GM04504 (cell line): Measurements from ENCODE around the gene EIF2AK3.
A peak's percentile ranks its signal among the peaks of the same experiment; 100 is the strongest.
"Not testable (repeated sequence)": the region's sequence is repeated elsewhere in the genome, so short reads cannot be mapped to it uniquely, and the experiment has no call there.

ENCODE experiments used
- DNase-seq: peaks from one replicate; pipeline ENCODE4 v3.0.0-alpha.2; 2012; ENCODE audit warnings: low read depth

The EIF2AK3 gene

DNA sequence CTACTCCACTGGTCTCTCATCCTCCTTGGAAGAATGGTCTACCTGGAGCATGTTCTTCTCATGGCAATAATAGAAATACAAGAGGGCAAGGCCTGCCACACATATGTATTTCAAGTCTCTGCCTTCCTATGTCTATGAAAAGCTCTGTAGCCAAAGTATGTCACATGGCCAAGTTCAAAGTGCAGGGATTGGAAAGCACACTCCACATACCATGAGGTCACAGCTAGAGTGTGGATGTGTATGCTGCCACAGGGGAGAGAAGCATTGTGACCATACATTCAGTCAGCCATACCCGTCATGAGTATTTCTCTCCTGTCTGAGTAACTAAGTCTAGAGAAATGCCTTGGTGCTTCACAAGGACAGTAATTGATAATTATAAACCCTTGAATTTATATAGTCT lies 8.8 kb upstream of the EIF2AK3 start:
- DNase-seq, result no peak

DNA sequence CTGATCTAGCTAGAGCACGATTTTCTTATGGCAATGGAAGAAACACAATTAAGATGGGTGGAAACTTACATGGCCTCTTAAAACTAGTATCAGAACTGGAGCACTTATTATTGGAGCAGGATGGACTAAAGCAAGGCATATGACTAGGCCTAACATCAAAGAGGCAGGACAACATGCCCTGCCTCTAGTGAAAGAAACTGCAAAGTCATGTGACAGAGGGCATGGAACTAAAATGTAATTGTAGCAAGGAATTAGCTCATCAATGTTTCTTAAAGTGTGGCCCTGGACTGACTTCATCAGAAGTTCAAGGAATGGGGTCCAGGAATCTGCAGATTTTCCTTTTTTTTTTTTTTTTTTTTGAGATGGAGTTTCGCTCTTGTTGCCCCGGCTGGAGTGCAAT lies 5.3 kb upstream of the EIF2AK3 start:
- DNase-seq, result no peak

DNA sequence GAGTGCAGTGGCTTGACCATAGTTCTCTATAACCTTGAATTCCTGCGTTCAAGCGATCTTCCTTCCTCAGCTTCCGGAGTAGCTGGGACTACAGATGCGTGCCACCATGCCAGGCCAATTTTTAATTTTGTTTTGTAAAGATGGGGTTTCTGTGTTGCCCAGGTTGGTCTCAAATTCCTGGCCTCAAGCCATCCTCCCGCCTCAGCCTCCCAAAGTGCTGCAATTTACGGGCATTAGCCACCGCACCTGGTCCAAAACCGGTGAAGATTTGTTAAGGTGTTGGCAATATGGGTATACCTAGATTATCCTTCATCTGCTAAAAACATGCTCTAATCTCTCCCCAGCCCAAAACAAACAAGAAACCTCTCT lies 1.3 kb upstream of the EIF2AK3 start:
- DNase-seq, result no peak

DNA sequence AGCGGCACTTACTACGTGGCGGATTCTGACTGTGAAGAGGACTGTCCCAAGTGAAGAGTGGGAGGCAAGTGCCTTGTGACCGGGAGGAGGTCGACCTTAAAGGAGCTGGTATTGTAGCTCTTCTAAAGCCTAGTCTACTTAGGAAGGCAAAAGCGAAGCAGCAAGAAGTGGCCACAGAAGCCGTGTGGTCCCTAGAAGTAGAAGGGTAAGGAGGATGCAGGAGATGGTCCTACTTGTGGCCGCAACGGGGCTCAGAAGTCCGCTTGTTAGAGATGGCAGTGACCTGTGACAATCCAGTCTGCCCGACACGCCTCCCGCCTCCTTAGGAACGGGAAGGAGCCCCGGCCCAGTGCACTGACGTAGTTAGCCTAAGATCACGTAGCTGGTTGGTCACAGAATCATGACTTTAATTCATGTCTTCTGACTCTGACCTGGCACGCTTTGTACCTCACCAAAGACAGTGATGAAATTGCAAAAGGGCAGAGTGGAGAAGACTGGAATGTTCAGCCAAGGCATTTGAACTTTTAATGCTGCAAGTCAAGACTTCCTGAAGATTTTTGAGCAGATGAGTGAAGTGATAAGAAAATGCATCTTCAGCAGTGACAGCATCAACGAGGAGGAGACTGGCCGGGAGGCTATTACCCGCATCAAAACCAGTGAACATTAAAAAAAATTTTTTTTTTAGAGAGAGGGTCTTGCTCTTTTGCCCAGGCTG lies 749 bp upstream of the EIF2AK3 start:
- DNase-seq, result peak; percentile 92

DNA sequence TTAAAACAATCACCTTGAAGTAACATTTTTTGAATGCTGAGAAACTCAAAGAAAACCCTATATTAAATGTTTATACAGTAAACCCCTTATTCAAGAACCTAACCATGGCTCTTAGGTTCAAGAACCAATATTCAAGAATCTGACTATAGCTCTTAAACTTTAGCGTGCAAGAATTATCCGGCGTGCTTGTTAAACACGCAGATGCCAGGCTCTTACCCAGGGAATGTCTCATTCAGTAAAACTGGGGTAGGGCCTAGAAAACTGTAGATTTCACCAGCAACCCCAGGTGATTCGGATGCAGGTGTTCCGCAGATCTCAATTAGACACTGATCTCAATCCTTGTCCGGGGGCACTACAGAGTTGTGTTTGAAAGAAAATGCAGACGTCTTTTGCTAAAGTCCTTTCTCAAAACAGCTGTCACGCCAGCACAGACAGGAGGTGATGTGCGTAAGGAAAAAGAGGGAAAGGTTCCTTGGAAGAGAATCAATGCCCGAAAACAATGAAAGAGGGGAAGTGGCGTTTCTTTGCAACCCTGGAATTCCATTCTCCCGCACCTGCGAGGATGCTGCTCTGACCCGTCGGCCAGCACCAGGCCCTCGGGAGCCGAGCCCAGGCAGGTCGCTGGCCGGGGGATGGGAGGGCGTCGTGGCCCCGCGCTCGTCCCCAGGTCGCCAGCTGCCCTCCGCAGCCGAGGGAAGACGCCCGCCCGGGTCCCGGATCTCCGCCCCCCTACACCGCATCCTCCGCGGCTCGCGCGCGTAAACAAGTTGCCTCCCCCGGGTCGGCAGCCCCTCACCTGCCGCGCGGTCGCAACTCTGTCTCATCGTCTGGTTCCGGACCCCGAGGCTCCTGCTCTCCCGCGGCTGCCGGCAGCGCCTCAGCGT lies 851 bp downstream of the EIF2AK3 start:
- DNase-seq, result no peak

DNA sequence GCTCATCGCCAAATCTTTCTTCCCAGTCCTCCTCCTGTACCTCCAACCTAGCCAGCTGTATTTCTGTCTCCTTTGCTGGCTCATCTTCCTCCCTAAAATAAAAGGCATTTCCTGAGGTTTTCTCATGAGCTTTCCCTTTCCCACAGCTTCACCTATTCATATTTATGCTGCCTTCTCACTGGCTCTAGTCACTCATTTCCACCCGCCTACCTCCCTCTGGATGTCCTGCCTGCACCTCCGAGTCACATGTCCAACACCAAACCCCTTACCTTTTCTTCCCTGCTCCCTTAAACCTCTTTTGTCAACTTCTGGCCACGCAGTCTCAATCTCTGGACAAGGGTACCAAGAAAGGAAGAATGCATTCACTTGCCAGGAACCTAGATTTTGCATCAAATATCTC lies 2.8 kb downstream of the EIF2AK3 start:
- no peak for DNase-seq

DNA sequence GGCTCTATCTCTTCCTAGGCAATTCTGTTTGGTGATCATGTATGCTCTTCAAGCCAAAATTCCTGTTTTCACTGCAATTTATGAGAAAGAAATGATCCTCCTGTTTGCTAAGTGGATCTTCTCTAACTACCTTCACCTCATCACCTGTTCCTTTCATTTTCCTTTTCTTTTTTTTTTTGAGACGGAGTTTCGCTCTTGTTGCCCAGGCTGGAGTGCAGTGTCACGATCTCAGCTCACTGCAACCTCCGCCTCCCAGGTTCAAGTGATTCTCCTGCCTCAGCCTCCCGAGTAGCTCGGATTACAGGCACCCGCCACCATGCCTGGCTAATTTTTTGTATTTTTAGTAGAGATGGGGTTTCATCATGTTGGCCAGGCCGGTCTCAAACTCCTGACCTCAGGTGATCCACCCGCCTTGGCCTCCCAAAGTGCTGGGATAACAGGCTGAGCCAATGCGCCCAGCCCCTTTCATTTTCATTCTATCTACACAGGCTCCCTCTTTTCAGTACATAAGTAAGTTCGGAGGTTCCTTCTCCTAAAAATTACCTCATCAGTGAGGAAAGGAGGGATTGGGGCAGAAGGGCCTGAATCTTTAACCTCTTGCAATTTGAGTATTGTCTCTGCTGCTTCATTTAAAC lies 3.3 kb downstream of the EIF2AK3 start:
- DNase-seq, result not testable (repeated sequence)

DNA sequence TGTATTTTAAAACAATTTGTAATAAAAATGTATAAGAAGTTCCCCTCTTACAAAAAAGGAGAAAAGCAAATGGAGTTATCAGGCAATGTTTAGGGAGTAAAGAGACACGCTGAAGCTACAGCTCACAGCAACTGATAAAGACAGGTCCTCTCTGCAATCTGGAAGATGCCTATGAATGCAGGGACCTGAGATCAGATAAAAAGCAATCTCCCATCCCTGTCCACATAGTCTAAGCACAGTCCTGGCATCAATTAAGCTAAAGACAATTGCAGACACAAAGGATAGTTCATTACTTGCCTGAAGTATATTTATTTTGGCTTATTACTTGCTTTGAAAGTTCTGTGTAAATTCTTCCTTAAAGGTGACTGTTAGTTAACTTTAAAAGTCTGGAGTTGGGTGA lies 5.0 kb downstream of the EIF2AK3 start:
- no peak for DNase-seq

DNA sequence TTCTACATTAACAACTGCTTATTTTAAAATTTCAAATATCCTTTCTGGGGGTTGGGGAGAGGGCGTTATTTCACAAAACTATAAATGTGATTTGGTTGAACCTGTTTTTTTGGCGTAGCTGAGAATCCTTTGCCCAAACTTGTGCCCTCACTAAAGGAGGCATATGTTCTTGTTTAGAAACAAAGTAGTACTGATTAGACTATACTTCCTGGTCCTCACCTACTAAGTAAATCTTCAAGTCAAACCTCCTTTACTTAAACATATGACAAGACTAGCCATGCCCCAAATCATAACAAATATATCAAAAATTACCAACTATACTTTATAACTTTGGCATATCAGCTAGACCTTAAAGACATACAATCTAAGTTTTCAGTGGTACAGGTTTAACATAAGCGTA lies 5.8 kb downstream of the EIF2AK3 start:
- no peak for DNase-seq

DNA sequence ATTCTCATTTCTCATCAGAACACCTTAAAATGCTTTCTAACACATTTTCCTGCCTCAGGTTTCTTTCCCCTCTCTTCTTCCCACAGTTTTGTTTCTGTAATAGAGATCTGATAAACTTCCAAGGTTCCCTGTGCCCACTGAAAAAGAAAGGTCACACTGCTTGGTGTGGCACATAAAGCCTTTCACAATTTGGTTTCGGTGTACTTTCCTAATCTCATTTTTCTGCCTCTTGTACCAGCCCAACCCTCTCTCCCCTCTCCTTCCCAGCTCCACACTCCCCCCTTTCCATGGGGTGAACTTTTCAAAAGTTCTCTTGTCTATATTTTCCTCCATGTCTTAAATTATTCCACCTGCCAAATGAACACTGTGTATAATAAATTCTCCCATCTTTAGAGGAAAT lies 7.2 kb downstream of the EIF2AK3 start:
- DNase-seq, result no peak

DNA sequence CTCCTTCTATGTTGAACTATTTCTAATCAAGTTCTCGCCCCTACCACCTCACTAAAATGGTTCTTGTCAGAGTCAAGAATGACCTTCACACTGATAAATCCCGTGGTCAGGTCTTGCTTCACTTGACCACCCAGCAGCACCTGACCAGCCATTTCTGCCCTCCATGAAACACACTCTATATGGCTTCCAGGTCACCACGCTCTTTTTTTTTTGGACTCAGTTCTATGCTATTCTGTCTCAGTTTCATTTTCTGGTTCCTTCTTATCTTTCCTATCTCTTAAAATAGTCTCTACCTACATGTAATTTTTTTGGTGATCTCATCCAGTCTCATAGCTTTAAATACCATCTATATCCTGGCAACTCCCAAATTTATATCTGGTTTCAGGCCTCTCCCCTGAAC lies 11.4 kb downstream of the EIF2AK3 start:
- no peak for DNase-seq

DNA sequence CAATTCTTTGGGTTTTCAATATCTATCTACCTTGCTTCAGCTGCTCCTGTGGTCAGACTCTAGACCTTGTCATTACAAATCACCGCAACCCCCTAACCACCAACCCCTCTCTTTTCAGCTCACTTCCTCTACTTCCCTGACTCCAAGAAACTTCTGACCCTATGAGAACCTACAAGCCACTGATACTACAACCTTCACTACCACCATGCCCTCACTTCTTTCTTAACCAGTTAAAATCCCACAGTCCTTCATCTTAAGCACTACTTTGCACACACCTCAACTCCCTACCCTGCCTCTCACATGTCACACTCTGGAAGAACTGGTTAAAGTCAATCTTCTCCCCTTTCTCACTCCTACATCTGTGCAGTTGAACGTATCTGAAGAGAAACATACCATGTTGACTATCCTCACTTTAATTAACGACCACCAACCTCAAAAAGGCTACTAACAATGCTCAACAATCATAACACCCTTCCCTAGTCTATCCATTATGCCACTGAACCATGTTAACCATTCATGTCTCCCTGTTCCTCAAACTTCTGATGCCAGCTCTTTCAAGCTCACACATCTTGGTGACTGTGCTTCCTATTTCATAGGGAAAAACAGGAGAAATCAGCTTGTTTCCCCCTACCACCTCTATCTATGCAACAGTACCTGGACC lies 12.6 kb downstream of the EIF2AK3 start:
- no peak for DNase-seq

DNA sequence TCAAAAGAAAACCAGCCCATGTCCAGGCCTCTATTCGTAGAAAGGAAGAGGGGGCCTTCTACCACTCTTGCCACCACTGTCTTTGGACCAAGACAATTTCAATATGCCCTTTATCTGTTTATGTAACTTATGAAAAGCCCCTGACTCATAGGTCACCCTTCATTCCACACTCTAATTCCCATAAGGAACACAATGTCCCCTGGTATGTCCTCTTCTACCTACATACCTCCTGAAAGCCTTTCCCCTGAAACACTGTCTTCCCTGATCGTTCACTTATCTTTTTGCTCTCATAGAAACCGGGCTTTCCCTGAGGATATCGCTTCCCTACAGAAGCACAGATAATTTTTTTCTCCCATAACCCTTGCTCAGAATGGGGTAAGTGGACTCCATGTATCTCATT lies 13.3 kb downstream of the EIF2AK3 start:
- DNase-seq, result no peak

DNA sequence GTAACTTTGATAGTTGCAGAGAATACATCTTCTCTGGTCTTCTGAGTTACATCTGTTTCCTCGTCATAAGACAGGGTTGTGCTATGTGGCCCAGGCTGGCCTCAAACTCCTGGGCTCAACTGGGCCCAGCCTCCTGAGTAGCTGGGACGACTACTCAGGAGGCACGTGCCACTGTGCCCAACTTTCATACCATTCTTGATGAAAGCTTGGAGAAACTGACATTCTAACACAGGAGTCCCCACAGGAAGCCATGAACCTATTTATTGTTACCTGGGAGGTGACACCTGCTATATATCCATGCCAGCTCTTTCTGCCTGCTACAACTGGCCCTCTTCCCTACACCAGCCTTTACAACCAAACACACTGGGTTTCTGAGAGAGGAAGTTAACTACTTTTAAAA lies 19.1 kb downstream of the EIF2AK3 start:
- no peak for DNase-seq

DNA sequence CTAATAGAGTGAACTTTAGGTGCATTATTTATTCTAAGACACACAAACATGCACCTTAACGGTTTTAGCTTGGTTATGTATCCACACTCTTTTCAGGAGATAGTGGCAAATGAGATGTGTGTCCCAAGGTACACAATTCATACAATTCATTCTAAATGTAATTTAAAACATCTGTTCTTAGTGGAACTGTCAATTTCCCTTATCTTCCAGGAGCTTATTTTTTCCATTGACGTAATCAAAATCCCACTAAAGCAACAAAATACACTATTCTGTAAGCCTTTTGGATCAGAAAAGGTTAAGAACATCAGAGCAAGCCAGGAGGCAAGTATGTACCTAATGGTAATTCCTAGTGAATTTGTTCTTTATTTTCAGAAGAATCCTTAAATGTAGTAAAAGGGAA lies 19.8 kb downstream of the EIF2AK3 start:
- DNase-seq, result no peak

DNA sequence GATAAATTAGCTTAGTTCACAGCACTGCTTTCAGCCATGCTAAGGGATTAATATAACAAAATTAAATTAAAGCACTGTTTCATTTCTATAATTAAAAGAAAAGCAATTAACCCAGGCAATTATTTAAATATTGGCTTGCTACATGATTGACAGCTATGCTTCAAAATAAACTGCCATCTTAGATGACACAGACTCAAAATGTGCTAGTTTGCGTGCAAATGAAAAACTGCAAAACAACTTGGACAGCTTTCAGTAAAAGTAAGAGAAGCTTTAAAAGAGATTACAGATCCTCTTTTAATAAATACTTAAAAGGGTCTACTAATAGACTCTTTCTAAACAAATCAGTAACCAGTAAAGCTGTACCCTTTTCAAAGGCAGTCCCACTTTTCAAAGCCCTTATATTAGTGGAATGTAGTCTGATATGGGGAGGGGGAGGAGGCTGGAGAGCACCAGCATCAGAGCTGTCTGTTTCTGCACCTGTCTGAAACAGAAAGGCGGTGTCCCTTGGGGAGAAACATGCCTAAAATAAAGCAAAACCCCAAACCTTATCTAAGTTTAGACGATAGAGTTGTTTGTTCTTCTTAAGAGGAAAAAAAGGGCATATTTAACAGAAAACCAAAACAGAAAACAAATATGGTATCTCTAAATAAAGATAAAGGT lies 20.8 kb downstream of the EIF2AK3 start:
- DNase-seq, result no peak

DNA sequence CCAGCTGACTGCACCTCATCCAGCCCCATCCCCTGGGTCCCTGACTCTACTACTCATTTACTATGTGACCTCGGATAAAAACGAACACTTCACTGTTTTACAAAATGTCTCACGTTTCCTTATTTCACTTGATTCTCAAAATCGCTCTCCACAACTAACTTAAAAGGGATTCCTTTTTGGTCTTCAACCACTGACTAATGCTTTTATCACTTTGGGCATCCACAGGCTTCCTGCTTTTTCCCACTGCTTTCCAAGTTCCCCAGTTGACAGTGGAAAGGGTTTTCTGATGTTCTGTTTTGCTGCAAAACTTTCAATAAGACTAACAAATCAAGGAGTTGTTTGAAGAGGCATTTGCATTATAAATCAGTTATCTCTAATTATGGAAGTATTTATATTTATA lies 24.1 kb downstream of the EIF2AK3 start:
- DNase-seq, result no peak

DNA sequence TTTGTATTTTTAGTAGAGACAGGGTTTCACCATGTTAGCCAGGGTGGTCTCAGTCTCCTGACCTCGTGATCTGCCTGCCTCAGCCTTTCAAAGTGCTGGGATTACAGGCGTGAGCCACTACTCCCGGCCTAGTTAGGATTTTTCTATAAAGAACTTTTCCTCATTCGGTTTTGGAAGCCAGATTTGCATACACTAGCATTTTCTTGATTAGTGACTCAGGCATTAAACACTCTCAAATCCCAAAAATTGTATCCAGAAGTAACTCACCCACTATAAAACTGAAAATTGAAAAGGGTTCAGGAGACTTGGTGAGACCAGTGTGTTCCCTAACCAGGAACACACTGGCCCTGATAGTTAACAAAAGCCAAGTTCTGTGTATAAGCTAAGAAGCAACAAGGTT lies 25.2 kb downstream of the EIF2AK3 start:
- no peak for DNase-seq

DNA sequence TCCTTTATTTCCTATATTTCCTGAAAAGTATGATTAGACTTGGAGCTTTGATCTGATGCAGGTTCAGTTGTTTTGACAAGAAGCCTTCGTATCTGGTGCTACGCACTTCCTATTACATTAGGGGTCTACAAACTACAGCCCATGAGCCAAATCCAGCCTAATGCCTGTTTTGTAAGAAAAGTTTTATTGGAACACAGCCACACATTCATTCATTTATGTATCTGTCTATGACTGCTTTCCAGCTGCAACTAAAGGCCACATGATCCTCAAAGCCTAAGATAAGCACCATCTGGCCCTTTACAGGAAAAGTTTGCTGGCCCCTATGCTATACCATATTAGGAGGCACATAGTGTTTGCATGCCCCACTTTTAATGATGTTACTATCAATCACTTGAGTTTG lies 26.0 kb downstream of the EIF2AK3 start:
- DNase-seq, result no peak

DNA sequence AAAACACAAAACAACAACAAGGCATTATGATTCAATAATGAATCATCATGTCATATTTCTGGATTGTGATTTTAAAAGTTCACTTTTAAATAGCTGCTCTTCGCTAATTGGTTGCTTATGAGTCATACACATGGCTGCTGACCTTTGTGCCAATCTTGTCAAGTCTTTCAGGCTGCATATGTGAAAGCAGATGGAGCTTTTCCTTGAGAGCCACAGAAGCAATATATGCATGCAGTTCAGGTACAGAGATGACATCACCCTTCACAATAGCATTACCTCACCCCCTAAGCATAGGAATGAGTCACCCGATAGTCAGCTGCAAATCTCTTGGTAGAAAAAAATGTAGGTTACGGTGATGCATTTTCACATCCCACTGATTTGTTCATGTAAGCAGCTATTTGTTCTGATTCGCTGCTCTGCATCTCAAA lies 27.2 kb downstream of the EIF2AK3 start:
- peak; percentile 77 for DNase-seq

DNA sequence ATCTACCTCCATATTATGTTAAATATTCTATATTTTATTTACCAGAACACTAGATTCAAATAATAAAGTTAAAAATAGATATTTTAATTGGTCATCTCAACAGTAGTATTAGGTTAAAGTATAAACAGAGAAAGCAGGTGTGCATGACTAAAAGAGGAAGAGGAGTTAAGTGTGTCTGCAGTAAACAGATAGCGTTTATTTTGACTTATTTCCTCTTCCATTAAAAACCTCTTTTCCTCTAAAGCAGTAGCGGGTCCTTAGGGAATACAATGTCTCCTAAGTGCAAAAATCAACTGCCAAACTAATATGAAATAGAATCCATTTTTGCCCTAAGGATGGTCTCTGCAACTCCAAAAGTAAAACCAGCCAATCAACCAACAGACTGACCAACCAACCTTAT lies 27.7 kb downstream of the EIF2AK3 start:
- no peak for DNase-seq

DNA sequence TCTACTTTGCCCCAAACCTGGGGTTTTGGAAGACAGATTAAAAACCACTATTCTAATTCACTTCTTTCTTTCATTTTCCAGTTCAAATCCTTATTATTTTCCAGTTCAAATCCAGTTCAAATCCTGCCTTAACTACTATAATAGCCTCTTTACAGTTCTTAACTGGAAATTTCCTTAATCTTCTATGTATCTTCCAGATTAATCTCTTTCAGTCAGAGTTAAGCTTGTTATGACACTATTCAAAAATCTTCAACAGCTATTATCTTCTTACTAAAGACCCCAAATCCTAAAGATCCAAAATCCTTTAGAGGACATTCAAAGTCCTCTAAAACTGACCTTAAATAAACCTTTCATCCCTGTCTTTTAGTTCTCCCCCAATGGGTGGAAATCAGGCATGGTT lies 30.1 kb downstream of the EIF2AK3 start:
- no peak for DNase-seq
